Measurements from ENCODE around the gene GDPD2. TPM values are rescaled to one million over a fixed set of nuclear protein-coding genes. Genes with fewer than 3 reads are reported as not detected.

The GDPD2 gene
- total and polyA plus RNA-seq, 2 donors (not counting 3 experiments of a cell fraction or from before 2014, with no cell fraction given): 0.08 to 0.29 TPM

- POLR2A ChIA-PET: no interaction called here
- FAIRE-seq: no peak
These were observed 19.1 kb downstream of the GDPD2 start for GRCh38 chrX:70442224-70442623.

More at GRCh38 chrX:70442224-70442623, 19.1 kb downstream of the GDPD2 start:
- Histone ChIP-seq H3K4me3 (replicated peaks in 1 of 3; ENCODE audit: insufficient read depth in 1 of 3, low read depth in 1 of 3, low read length in 3 of 3) (no peak overlapping the region), H3K4me2 (ENCODE audit: insufficient read depth, low read length) (no peak overlapping the region), H2AFZ (ENCODE audit: low read depth, low read length) (no peak overlapping the region), H3K9me1 (replicated peaks; ENCODE audit: control insufficient read depth, extremely low read depth, insufficient read depth, low read length) (no peaks in the 10 kb centered on the region), H3K9me3 (replicated peaks; ENCODE audit: control insufficient read depth, insufficient read depth, low read length) (no peaks in the 10 kb centered on the region), H4K20me1 (replicated peaks; ENCODE audit: control insufficient read depth, extremely low read depth, insufficient read depth, low read length) (no peaks in the 10 kb centered on the region), H3K9ac (replicated peaks; ENCODE audit: extremely low read depth, insufficient read depth, low read length) (no peak overlapping the region), H3K27me3 (ENCODE audit: control insufficient read depth in 2 of 2, insufficient read depth in 2 of 2, low read length in 2 of 2) (peaks cover 13 to 25% of the 10 kb centered on the region in 2 experiments), H3K79me2 (ENCODE audit: control insufficient read depth, insufficient read depth, low read length) (no peaks in the 10 kb centered on the region), H3K4me1 (ENCODE audit: control insufficient read depth, extremely low read depth, insufficient read depth, low read length) (no peaks in the 10 kb centered on the region), H3K27ac (ENCODE audit: insufficient read depth, low read depth, low read length) (no peak overlapping the region), H3K36me3 (ENCODE audit: control insufficient read depth in 2 of 2, extremely low read depth in 1 of 2, insufficient read depth in 2 of 2, low read length in 2 of 2) (no peaks in the 10 kb centered on the region)
- DNase-seq (ENCODE audit: low read depth, low spot score): no peak
- intact Hi-C loops (cut with micrococcal nuclease) (no loop called here), dilution Hi-C loops (cut with MboI; ENCODE audit: extremely low pct_ligation_motif_present, low sequenced_read_pairs) (no loop called here)
- no peak for TF ChIP-seq MYC (IDR thresholded peaks at IDR 0.05; ENCODE audit: low read depth, low read length)
- no peak for TF ChIP-seq EZH2 (IDR thresholded peaks at IDR 0.05; ENCODE audit: borderline replicate concordance, low read depth, low read length, severe bottlenecking)
- TF ChIP-seq CTCF (IDR thresholded peaks at IDR 0.05; ENCODE audit: extremely low read depth in 1 of 2, insufficient read depth in 1 of 2, low read depth in 1 of 2, low read length in 2 of 2): no peak
- TF ChIP-seq FOS (IDR thresholded peaks at IDR 0.05; ENCODE audit: borderline replicate concordance, insufficient read depth, low read length): no peak
- TF ChIP-seq JUN (IDR thresholded peaks at IDR 0.05; ENCODE audit: borderline replicate concordance, insufficient read depth, insufficient read length, low read depth): no peak
- CTCF ChIA-PET: interaction anchor here (0.7 to 2.4 kb wide), 2 partner anchors 10 to 112 kb away, joined by 3 to 13 read pairs; no protein-coding TSS in a partner anchor
- BruUV-seq (replicated peaks): no TSS peak
